Measurements from ENCODE around the gene MARCHF3.

The MARCHF3 gene

DNA sequence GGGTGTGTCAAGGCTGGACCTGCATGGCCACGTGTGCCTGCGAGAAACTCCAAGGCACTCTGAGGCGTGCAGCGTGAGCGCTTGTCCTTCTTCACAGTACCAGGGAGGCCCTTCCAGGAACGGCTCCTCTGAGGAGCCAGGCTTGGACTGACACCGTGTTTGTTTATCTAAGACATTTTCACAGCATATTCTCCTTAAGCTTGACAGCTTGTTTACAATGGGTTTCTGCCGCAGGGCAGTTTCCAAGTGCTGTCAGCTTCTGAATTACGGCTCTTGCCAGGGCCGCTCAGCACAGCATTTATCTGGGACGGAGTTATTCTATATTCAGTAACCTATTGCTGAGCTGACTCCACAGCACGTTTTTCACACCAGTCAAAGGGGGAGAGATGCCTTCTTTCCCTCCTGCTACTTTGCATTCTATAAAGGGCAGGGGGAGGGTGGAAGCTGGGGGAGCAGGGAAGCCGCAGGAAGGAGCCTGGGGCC lies 155.0 kb downstream of the MARCHF3 start:
- TF ChIP-seq ZFX (IDR thresholded peaks at IDR 0.05), result no peak
- TF ChIP-seq, protein P1, sequence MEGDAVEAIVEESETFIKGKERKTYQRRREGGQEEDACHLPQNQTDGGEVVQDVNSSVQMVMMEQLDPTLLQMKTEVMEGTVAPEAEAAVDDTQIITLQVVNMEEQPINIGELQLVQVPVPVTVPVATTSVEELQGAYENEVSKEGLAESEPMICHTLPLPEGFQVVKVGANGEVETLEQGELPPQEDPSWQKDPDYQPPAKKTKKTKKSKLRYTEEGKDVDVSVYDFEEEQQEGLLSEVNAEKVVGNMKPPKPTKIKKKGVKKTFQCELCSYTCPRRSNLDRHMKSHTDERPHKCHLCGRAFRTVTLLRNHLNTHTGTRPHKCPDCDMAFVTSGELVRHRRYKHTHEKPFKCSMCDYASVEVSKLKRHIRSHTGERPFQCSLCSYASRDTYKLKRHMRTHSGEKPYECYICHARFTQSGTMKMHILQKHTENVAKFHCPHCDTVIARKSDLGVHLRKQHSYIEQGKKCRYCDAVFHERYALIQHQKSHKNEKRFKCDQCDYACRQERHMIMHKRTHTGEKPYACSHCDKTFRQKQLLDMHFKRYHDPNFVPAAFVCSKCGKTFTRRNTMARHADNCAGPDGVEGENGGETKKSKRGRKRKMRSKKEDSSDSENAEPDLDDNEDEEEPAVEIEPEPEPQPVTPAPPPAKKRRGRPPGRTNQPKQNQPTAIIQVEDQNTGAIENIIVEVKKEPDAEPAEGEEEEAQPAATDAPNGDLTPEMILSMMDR (conservative IDR thresholded peaks at IDR 0.05), result no peak

DNA sequence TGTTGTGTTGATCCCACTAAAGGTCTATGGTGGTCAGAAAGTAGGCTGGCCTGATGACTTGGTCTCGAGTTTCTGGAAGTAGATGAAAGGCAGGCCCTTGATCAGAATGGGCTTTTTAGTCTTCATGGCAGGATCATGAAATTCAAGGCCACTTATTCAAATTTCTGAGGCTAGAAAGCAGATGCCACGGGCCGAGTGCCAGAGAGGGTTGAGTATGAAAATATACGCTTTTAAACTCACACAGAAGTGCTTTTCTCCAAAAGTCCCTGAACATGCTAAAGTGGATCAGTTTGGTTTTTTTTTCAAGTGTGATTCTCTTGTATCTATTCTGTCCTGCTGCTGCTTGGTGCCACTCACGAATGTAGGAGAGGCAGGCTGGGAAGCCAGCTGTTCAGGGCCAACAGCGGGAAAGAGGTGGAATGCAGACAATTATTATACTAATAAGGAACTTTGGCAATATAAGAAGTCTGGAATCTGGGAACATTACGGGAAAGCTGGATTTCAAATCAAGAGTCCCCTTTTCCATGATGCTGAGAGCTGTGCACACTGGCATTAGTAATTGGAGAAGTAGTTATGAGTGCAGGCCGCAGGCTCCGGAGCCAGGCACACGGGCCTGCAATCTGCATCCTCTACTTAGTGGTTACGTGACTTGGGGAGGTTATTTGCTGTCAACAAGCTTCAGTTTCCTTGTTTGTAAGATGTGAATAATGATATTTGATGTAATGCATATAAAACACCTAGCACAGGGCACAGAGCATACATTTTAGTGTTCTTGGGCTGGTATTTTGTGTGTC lies 157.6 kb downstream of the MARCHF3 start:
- no peak for TF ChIP-seq ZFX (IDR thresholded peaks at IDR 0.05)
- TF ChIP-seq, protein P1 (conservative IDR thresholded peaks at IDR 0.05), result no peak
- H3K27ac ChIP-seq, result no peak overlapping the region

More for the DNA sequence above, 155.0 kb downstream of the MARCHF3 start:
- H3K27ac ChIP-seq, result no peak overlapping the region

DNA sequence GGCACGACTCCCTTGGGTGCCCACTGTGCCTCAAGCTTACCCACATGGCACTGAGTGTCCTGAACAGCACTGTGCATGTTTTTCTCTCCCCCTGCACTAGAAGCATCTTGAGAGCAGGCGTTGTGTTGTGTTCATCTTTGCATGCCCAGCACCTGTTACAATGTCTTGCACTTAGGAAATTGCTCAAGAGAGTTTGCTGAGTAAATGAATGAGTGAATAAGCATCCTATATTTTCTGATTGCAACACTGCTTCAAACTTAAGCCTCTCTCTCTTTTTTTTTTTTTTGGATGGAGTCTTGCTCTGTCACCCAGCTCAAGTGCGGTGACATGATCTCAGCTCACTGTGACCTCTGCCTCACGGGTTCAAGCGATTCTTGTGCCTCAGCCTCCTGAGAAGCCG lies 158.9 kb downstream of the MARCHF3 start:
- no peak for TF ChIP-seq ZFX (IDR thresholded peaks at IDR 0.05)
- TF ChIP-seq, protein P1 (conservative IDR thresholded peaks at IDR 0.05), result no peak
- no peak overlapping the region for H3K27ac ChIP-seq

DNA sequence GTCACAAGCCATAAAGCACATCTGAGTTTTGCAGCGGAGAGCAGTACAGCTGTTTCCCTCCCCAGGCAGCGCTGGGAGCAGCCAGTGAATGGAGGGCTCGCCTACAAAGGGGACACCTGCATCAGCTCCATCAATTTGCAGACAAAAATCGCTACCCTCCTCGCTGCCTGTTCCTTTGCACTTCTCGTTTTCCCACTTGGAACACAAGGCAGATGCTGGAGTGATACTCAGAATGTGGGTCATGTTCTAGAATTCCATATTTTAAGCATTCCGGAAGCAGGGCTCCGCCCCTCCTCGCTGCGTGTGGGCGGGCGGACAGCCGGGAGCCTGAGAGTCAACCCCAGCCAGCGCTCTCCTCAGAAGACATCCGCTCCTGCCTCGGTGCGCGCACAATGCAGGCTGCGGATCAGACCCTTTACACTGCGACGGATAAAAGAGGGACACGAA lies 161.3 kb downstream of the MARCHF3 start:
- H3K27ac ChIP-seq, result no peak overlapping the region
- TF ChIP-seq, protein P1 (conservative IDR thresholded peaks at IDR 0.05), result no peak
- TF ChIP-seq ZFX (IDR thresholded peaks at IDR 0.05), result no peak

DNA sequence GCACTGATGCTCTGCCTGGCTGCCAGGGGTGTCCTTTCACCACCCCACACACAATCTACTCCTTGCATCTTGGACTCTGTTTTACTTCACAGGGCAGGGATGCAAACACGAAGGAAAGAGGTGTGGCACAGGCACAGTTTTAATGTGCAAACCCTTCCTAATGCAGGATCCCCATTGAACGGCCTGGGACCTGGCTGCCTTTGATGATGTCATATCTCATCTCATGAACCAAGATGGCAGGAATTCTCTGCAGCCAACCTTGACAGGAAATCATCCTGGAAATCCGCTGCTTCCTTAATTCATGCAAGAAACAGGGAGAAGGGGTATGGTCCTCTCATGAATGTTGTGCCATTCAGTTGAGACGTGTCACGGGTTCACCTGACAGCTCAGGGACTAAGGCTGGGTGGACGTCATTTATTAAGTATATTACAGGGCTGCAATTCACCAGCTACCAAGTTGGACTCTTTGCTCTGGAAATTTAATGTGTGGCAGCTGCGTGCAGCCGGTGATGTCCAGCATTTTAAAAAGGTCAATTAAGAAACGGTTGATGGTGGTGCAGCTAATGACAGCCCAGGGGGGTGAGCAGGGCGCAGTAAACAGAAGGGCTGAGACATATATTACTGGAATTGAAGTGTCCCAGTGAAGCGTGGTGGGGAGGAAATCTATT lies 161.9 kb downstream of the MARCHF3 start:
- no peak overlapping the region for H3K27ac ChIP-seq
- TF ChIP-seq, protein P1 (conservative IDR thresholded peaks at IDR 0.05), result no peak

DNA sequence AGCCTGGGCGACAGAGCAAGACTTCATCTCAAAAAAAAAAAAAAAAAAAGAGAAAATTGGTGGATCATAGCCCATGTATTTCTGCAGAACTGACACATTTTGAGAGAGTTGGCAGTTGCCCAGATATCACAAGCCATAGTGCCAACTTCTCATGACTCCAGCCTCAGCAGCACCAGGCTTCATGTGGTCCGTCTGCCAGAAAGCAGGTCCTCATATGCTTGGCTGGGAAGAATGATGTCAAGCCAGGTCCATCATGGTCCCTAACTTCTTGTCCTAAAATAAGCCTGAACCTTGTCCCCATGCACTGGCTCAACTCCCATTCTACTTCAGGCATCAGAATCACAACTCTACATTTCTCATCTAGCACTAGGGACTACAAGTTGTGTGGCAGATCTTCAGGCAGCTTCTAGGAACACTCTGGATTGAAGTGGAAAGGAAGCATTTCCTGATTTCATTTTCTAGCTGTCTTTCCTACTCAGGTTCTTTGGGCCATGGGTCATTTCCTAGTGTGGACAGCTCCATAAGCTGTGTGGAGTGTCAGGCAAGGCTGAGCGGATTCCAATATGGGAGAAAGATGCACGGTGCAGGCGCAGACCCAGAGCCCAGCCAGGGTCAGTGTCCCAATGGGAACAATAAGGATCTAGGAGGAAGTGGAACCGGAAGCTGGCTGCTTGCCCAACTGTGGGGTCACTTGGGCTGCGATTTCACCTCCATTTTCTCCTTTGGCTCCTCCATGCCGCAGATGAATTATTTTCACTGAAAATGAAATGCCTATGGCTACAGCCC lies 163.3 kb downstream of the MARCHF3 start:
- no peak for TF ChIP-seq ZFX (IDR thresholded peaks at IDR 0.05)
- TF ChIP-seq, protein P1 (conservative IDR thresholded peaks at IDR 0.05), result no peak
- H3K27ac ChIP-seq, result no peak overlapping the region

All from C4-2B (cell line).